IPS-15b (cell line): Measurements from ENCODE around the gene DUOX1.
"Not testable (repeated sequence)": the region's sequence is repeated elsewhere in the genome, so short reads cannot be mapped to it uniquely, and the experiment has no call there.

Source experiments
- H3K27me3 ChIP-seq: one replicate; pipeline ENCODE4 v1.6.1; 2013; ENCODE audit warnings: low read length; ENCODE audit not compliant: control insufficient read depth, insufficient read depth
- H3K36me3 ChIP-seq: one replicate; pipeline ENCODE4 v1.6.1; 2013; ENCODE audit warnings: low read length; ENCODE audit not compliant: control insufficient read depth, insufficient read depth
- H3K4me1 ChIP-seq: one replicate; pipeline ENCODE4 v1.6.1; 2013; ENCODE audit warnings: mild to moderate bottlenecking, low read length; ENCODE audit not compliant: control insufficient read depth, insufficient read depth
- H3K4me3 ChIP-seq: one replicate; pipeline ENCODE4 v1.5.1; 2013; ENCODE audit warnings: low read depth, low read length
- H3K9ac ChIP-seq: one replicate; pipeline ENCODE4 v1.6.1; 2013; ENCODE audit warnings: low read depth, mild to moderate bottlenecking, low read length
- H3K9me3 ChIP-seq: one replicate; pipeline ENCODE4 v1.6.1; 2013; ENCODE audit warnings: mild to moderate bottlenecking, low read length; ENCODE audit not compliant: control insufficient read depth, insufficient read depth

The DUOX1 gene

GRCh38 chr15:45093622-45094357, 36.0 kb upstream of the DUOX1 start:
- Histone ChIP-seq H3K27me3 (no peaks in the 10 kb centered on the region), H3K4me3 (no peak overlapping the region), H3K9me3 (no peaks in the 10 kb centered on the region), H3K9ac (no peak overlapping the region), H3K36me3 (no peaks in the 10 kb centered on the region), H3K4me1 (no peaks in the 10 kb centered on the region)

GRCh38 chr15:45094358-45094730, 35.5 kb upstream of the DUOX1 start:
- H3K9ac ChIP-seq, result no peak overlapping the region
- no peaks in the 10 kb centered on the region for H3K27me3 ChIP-seq
- no peaks in the 10 kb centered on the region for H3K4me1 ChIP-seq
- no peak overlapping the region for H3K4me3 ChIP-seq
- H3K36me3 ChIP-seq, result no peaks in the 10 kb centered on the region
- H3K9me3 ChIP-seq, result no peaks in the 10 kb centered on the region

GRCh38 chr15:45095661-45096060, 34.1 kb upstream of the DUOX1 start:
- Histone ChIP-seq H3K36me3 (no peaks in the 10 kb centered on the region), H3K9ac (no peak overlapping the region), H3K4me1 (no peaks in the 10 kb centered on the region), H3K27me3 (no peaks in the 10 kb centered on the region), H3K9me3 (no peaks in the 10 kb centered on the region), H3K4me3 (no peak overlapping the region)

GRCh38 chr15:45097466-45097865, 32.3 kb upstream of the DUOX1 start:
- Histone ChIP-seq H3K27me3 (no peaks in the 10 kb centered on the region), H3K4me3 (no peak overlapping the region)

GRCh38 chr15:45099549-45100165, 30.1 kb upstream of the DUOX1 start:
- Histone ChIP-seq H3K4me1 (peaks cover 8% of the 10 kb centered on the region), H3K36me3 (no peaks in the 10 kb centered on the region), H3K4me3 (no peak overlapping the region), H3K9ac (no peak overlapping the region), H3K27me3 (peaks cover 2% of the 10 kb centered on the region), H3K9me3 (no peaks in the 10 kb centered on the region)

More at GRCh38 chr15:45097466-45097865, 32.3 kb upstream of the DUOX1 start:
- H3K4me1 ChIP-seq, result peaks cover 8% of the 10 kb centered on the region
- no peaks in the 10 kb centered on the region for H3K36me3 ChIP-seq
- H3K9ac ChIP-seq, result no peak overlapping the region
- H3K9me3 ChIP-seq, result no peaks in the 10 kb centered on the region

GRCh38 chr15:45100884-45101625, 28.7 kb upstream of the DUOX1 start:
- Histone ChIP-seq H3K27me3 (peaks cover 2% of the 10 kb centered on the region), H3K4me3 (no peak overlapping the region), H3K9me3 (no peaks in the 10 kb centered on the region), H3K9ac (no peak overlapping the region), H3K4me1 (peaks cover 8% of the 10 kb centered on the region), H3K36me3 (no peaks in the 10 kb centered on the region)

GRCh38 chr15:45101749-45102148, 28.0 kb upstream of the DUOX1 start:
- peaks cover 3% of the 10 kb centered on the region for H3K27me3 ChIP-seq

GRCh38 chr15:45102226-45102625, 27.6 kb upstream of the DUOX1 start:
- no peak overlapping the region for H3K9ac ChIP-seq
- H3K4me1 ChIP-seq, result peaks cover 8% of the 10 kb centered on the region
- no peak overlapping the region for H3K4me3 ChIP-seq
- no peaks in the 10 kb centered on the region for H3K36me3 ChIP-seq
- H3K9me3 ChIP-seq, result no peaks in the 10 kb centered on the region
- peaks cover 7% of the 10 kb centered on the region for H3K27me3 ChIP-seq

More at GRCh38 chr15:45101749-45102148, 28.0 kb upstream of the DUOX1 start:
- Histone ChIP-seq H3K36me3 (no peaks in the 10 kb centered on the region), H3K9me3 (no peaks in the 10 kb centered on the region), H3K4me1 (peaks cover 8% of the 10 kb centered on the region), H3K9ac (no peak overlapping the region), H3K4me3 (no peak overlapping the region)

- peaks cover 21% of the 10 kb centered on the region for H3K27me3 ChIP-seq
Observed at GRCh38 chr15:45104170-45104569, 25.6 kb upstream of the DUOX1 start.

GRCh38 chr15:45105586-45105985, 24.2 kb upstream of the DUOX1 start:
- H3K36me3 ChIP-seq, result no peaks in the 10 kb centered on the region
- peaks cover 8% of the 10 kb centered on the region for H3K4me1 ChIP-seq
- no peak overlapping the region for H3K4me3 ChIP-seq
- no peaks in the 10 kb centered on the region for H3K9me3 ChIP-seq
- peaks cover 35% of the 10 kb centered on the region for H3K27me3 ChIP-seq
- H3K9ac ChIP-seq, result no peak overlapping the region

More at GRCh38 chr15:45104170-45104569, 25.6 kb upstream of the DUOX1 start:
- not testable (repeated sequence) for H3K9me3 ChIP-seq, H3K36me3 ChIP-seq, H3K9ac ChIP-seq, H3K4me1 ChIP-seq, H3K4me3 ChIP-seq

- Histone ChIP-seq H3K9me3 (no peaks in the 10 kb centered on the region), H3K4me3 (no peak overlapping the region), H3K36me3 (no peaks in the 10 kb centered on the region), H3K27me3 (peaks cover 37% of the 10 kb centered on the region), H3K9ac (no peak overlapping the region), H3K4me1 (peaks cover 5% of the 10 kb centered on the region)
Observed at GRCh38 chr15:45106002-45106790, 23.6 kb upstream of the DUOX1 start.
